Activated effector memory CD4-positive, alpha-beta T cell treated with Interleukin-2 at 50 U/mL for 16 hours (primary cell): ENCODE results near the gene RFTN2.

Experiments
- DNase-seq: peaks from one replicate; pipeline ENCODE4 v3.0.0-alpha.2; 2020

The RFTN2 gene

DNA sequence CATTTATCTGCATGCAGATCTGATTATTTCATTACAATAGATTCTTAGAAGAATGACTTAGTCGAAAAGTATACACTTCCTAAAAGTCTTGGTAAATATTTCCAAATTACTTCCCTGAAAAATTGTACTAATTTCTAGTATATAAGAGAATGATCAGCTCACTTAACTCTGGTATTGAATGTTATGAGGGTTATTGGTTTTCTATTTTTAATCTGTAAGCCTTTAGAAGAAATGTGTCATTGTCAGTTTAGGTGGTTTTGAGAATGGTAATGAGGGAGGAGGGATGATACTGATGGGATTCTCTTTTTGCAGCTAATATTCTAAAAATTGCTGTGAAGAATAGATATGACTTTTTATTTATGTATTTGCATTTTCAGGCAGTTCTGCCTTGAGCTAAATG lies 135.7 kb downstream of the RFTN2 start:
- DNase-seq: no peak

DNA sequence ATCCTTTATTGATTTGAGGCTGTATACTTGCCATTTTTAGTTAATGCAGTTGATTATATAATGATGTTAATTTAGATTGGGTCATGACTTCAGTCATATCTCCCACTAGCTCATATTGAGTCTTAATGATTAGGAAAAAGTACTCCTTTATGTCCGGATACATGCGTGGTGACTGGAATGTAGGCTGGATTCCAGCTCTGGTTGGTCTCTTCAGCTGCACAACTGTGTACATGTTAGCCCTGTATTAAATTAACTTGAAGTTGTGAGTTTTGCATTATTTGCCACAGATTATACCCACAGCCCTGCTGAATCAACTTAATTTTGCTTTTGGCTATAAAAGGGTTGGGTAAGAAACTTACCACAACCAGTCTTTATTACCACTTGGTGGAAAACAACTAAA lies 137.0 kb downstream of the RFTN2 start:
- no peak for DNase-seq
